Measurements from ENCODE around the gene BABAM2.

The BABAM2 gene

GRCh38 chr2:28273751-28274150, 383.2 kb downstream of the BABAM2 start:
- Histone ChIP-seq H3K9me3 (ENCODE audit: insufficient read depth, low read length) (no peaks in the 10 kb centered on the region), H2AFZ (ENCODE audit: low read depth, low read length, severe bottlenecking) (no peak overlapping the region), H3K27me3 (ENCODE audit: low read length) (no peaks in the 10 kb centered on the region), H3K9me2 (replicated peaks; ENCODE audit: insufficient read depth, low read length) (no peaks in the 10 kb centered on the region), H3K4me2 (ENCODE audit: low read depth, low read length, poor library complexity, severe bottlenecking) (no peak overlapping the region), H3K36me3 (ENCODE audit: low read length) (no peaks in the 10 kb centered on the region), H3F3A (ENCODE audit: insufficient read depth) (no peaks in the 10 kb centered on the region), H3K79me2 (ENCODE audit: insufficient read depth, low read length) (no peaks in the 10 kb centered on the region), H3K4me3 (ENCODE audit: insufficient read depth, low read length, poor library complexity, severe bottlenecking) (no peak overlapping the region), H3K27ac (ENCODE audit: low read depth, low read length) (no peak overlapping the region), H3K9ac (ENCODE audit: low read length) (no peak overlapping the region), H4K20me1 (ENCODE audit: low read depth, low read length) (no peaks in the 10 kb centered on the region)
- TF ChIP-seq EZH2phosphoT487 (conservative IDR thresholded peaks at IDR 0.05; ENCODE audit: low read length): no peak
- TF ChIP-seq, protein P1, sequence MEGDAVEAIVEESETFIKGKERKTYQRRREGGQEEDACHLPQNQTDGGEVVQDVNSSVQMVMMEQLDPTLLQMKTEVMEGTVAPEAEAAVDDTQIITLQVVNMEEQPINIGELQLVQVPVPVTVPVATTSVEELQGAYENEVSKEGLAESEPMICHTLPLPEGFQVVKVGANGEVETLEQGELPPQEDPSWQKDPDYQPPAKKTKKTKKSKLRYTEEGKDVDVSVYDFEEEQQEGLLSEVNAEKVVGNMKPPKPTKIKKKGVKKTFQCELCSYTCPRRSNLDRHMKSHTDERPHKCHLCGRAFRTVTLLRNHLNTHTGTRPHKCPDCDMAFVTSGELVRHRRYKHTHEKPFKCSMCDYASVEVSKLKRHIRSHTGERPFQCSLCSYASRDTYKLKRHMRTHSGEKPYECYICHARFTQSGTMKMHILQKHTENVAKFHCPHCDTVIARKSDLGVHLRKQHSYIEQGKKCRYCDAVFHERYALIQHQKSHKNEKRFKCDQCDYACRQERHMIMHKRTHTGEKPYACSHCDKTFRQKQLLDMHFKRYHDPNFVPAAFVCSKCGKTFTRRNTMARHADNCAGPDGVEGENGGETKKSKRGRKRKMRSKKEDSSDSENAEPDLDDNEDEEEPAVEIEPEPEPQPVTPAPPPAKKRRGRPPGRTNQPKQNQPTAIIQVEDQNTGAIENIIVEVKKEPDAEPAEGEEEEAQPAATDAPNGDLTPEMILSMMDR (IDR thresholded peaks at IDR 0.05; ENCODE audit: insufficient read depth, low read length, poor library complexity, severe bottlenecking): no peak

GRCh38 chr2:28274911-28275685, 384.6 kb downstream of the BABAM2 start:
- H3K4me2 ChIP-seq (ENCODE audit: low read depth, low read length, poor library complexity, severe bottlenecking): no peak overlapping the region

DNA sequence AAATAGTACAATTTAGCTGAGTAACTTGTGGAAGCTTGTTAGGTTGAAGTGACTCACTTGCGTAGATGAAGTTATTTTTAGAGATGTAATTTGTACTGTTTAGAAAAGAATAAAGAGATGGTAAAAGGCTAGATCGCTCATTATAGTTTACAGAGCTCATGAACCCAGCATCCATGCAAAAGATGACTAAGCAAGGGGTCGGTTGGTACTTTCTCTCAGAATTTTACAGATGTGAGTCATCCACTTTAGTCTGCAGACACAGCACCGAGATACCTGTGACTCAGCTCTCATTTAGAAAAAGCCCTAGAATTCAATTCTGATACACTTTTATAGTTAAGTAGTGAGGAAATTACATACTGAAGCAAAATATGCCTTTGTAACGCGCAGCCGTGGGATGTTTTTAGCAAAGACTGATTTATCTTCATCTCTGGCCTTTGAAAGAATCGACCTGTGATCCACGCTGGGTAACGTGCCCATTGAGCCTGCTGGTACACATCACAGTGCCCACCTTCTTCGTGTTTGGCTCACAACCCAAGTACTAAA, 385.6 kb downstream of the BABAM2 start:
- H3K36me3 ChIP-seq (ENCODE audit: low read length): no peaks in the 10 kb centered on the region
- no peaks in the 10 kb centered on the region for H3F3A ChIP-seq (ENCODE audit: insufficient read depth)
- no peak overlapping the region for H3K9ac ChIP-seq (ENCODE audit: low read length)
- no peak for TF ChIP-seq EZH2phosphoT487 (conservative IDR thresholded peaks at IDR 0.05; ENCODE audit: low read length)
- TF ChIP-seq, protein P1 (IDR thresholded peaks at IDR 0.05; ENCODE audit: insufficient read depth, low read length, poor library complexity, severe bottlenecking): no peak
- no peak overlapping the region for H3K4me2 ChIP-seq (ENCODE audit: low read depth, low read length, poor library complexity, severe bottlenecking)
- no peaks in the 10 kb centered on the region for H3K27me3 ChIP-seq (ENCODE audit: low read length)
- no peak overlapping the region for H3K4me3 ChIP-seq (ENCODE audit: insufficient read depth, low read length, poor library complexity, severe bottlenecking)
- H3K9me2 ChIP-seq (replicated peaks; ENCODE audit: insufficient read depth, low read length): no peaks in the 10 kb centered on the region
- H3K79me2 ChIP-seq (ENCODE audit: insufficient read depth, low read length): no peaks in the 10 kb centered on the region
- no peak overlapping the region for H2AFZ ChIP-seq (ENCODE audit: low read depth, low read length, severe bottlenecking)
- H3K27ac ChIP-seq (ENCODE audit: low read depth, low read length): no peak overlapping the region
- H4K20me1 ChIP-seq (ENCODE audit: low read depth, low read length): no peaks in the 10 kb centered on the region
- no peaks in the 10 kb centered on the region for H3K9me3 ChIP-seq (ENCODE audit: insufficient read depth, low read length)

More at GRCh38 chr2:28274911-28275685, 384.6 kb downstream of the BABAM2 start:
- Histone ChIP-seq H3K27ac (ENCODE audit: low read depth, low read length) (no peak overlapping the region), H3K4me3 (ENCODE audit: insufficient read depth, low read length, poor library complexity, severe bottlenecking) (no peak overlapping the region), H3K9me3 (ENCODE audit: insufficient read depth, low read length) (no peaks in the 10 kb centered on the region), H3K27me3 (ENCODE audit: low read length) (no peaks in the 10 kb centered on the region), H2AFZ (ENCODE audit: low read depth, low read length, severe bottlenecking) (no peak overlapping the region), H3K79me2 (ENCODE audit: insufficient read depth, low read length) (no peaks in the 10 kb centered on the region), H3F3A (ENCODE audit: insufficient read depth) (no peaks in the 10 kb centered on the region), H3K9ac (ENCODE audit: low read length) (no peak overlapping the region), H4K20me1 (ENCODE audit: low read depth, low read length) (no peaks in the 10 kb centered on the region), H3K9me2 (replicated peaks; ENCODE audit: insufficient read depth, low read length) (no peaks in the 10 kb centered on the region), H3K36me3 (ENCODE audit: low read length) (no peaks in the 10 kb centered on the region)
- no peak for TF ChIP-seq EZH2phosphoT487 (conservative IDR thresholded peaks at IDR 0.05; ENCODE audit: low read length)
- TF ChIP-seq, protein P1 (IDR thresholded peaks at IDR 0.05; ENCODE audit: insufficient read depth, low read length, poor library complexity, severe bottlenecking): no peak

Measured in SU-DHL-6 (cell line).